Activated naive CD8-positive, alpha-beta T cell treated with anti-CD3 and anti-CD28 coated beads, Interleukin-2, amount 10 ng/mL, durations not matched to agents 7 days and 5 days (primary cell): ENCODE data around the gene ARPC1A. TPM values are rescaled to one million over a fixed set of nuclear protein-coding genes. Genes with fewer than 3 reads are reported as not detected.

Experiments
- total RNA-seq, 2 experiments: library from RNA; stranded (reverse); gene quantifications; one replicate each; pipeline ENCODE4 v1.2.3, GENCODE V29; 2021

The ARPC1A gene
- total RNA-seq, 2 experiments from 2014 or later = 50.6 to 53.5 TPM

Other genes with a start within 250 kb of the ARPC1A start
- gene SMURF1, start 181.8 kb upstream of the ARPC1A start, total RNA-seq = 10 to 100 TPM; 15.1 to 16.2 TPM
- not detected for gene KPNA7, start 117.8 kb upstream of the ARPC1A start, total RNA-seq
- not detected for gene MYH16, start 53.1 kb upstream of the ARPC1A start, total RNA-seq
- 100 to 1,000 TPM; 318 to 319 TPM for gene ARPC1B, start 48.8 kb downstream of the ARPC1A start, total RNA-seq
- 10 to 100 TPM; 87.1 to 93.5 TPM for gene PDAP1, start 82.7 kb downstream of the ARPC1A start, total RNA-seq
- 10 to 100 TPM; 80.8 to 90.4 TPM for gene BUD31, start 83.1 kb downstream of the ARPC1A start, total RNA-seq
- gene PTCD1, start 112.9 kb downstream of the ARPC1A start, total RNA-seq = 10 to 100 TPM; 10.7 to 11.1 TPM
- gene CPSF4, start 113.0 kb downstream of the ARPC1A start, total RNA-seq = 10 to 100 TPM; 61.5 to 62.1 TPM
- 100 to 1,000 TPM; 338 to 377 TPM for gene ATP5MF, start 140.3 kb downstream of the ARPC1A start, total RNA-seq
- 10 to 100 TPM; 26.0 to 26.4 TPM for gene ZNF789, start 147.0 kb downstream of the ARPC1A start, total RNA-seq
- gene ZNF394, start 174.4 kb downstream of the ARPC1A start, total RNA-seq = 10 to 100 TPM; 65.1 to 71.2 TPM
- 10 to 100 TPM; 12.7 to 13.5 TPM for gene ZKSCAN5, start 178.8 kb downstream of the ARPC1A start, total RNA-seq
- gene FAM200A, start 226.2 kb downstream of the ARPC1A start, total RNA-seq = 1 to 10 TPM; 6.9 to 7.3 TPM
- 100 to 1,000 TPM; 133 to 134 TPM for gene ZNF655, start 232.7 kb downstream of the ARPC1A start, total RNA-seq